Subcutaneous abdominal adipose tissue (tissue), 5 donors: Measurements from ENCODE around the gene NDUFAF5.

ENCODE experiments used
- H3K27ac ChIP-seq: one replicate; pipeline ENCODE4 v1.7.0; 2013; ENCODE audit warnings: low read depth, mild to moderate bottlenecking, inconsistent platforms, low read length, moderate library complexity
- H3K27me3 ChIP-seq, 5 donors: one replicate each; pipeline ENCODE4 v1.7.0; 2013; ENCODE audit warnings: low read length in 5 of 5, inconsistent platforms in 1 of 5; ENCODE audit not compliant: control insufficient read depth in 5 of 5, insufficient read depth in 4 of 5
- H3K36me3 ChIP-seq, 5 donors: one replicate each; pipeline ENCODE4 v1.7.0; 2013; ENCODE audit warnings: low read length in 5 of 5; ENCODE audit not compliant: control insufficient read depth in 5 of 5, insufficient read depth in 5 of 5
- H3K4me1 ChIP-seq, 5 donors: one replicate each; pipeline ENCODE4 v1.7.0; 2013; ENCODE audit warnings: low read length in 5 of 5, mild to moderate bottlenecking in 3 of 5, moderate library complexity in 1 of 5; ENCODE audit not compliant: control insufficient read depth in 5 of 5, insufficient read depth in 5 of 5
- H3K4me3 ChIP-seq, 5 donors: one replicate each; pipeline ENCODE4 v1.7.0; 2013; ENCODE audit warnings: low read length in 5 of 5, low read depth in 1 of 5
- H3K9ac ChIP-seq, 5 donors: one replicate each; pipeline ENCODE4 v1.7.0; 2013; ENCODE audit warnings: low read length in 5 of 5, mild to moderate bottlenecking in 4 of 5, moderate library complexity in 3 of 5
- H3K9me3 ChIP-seq, 5 donors: one replicate each; pipeline ENCODE4 v1.7.0; 2013; ENCODE audit warnings: low read length in 5 of 5; ENCODE audit not compliant: control insufficient read depth in 5 of 5
- donor health status: healthy.
- donor health status: healthy.
- donor health status: healthy.
- donor health status: healthy.
- donor health status: healthy.

The NDUFAF5 gene

GRCh38 chr20:13793001-13793400 lies 8.2 kb downstream of the NDUFAF5 start:
- H3K27ac ChIP-seq = no peak overlapping the region
- H3K36me3 ChIP-seq = peaks cover 45 to 74% (median 60%) of the 10 kb centered on the region in 5 donors

GRCh38 chr20:13794667-13795066 lies 9.8 kb downstream of the NDUFAF5 start:
- Histone ChIP-seq H3K36me3 (peaks cover 51 to 79% (median 64%) of the 10 kb centered on the region in 5 donors), H3K27ac (no peak overlapping the region), H3K9me3 (no peaks in the 10 kb centered on the region), H3K9ac (no peak overlapping the region), H3K27me3 (no peaks in the 10 kb centered on the region), H3K4me3 (no peak overlapping the region), H3K4me1 (peaks cover 0 to 22% (median 12%) of the 10 kb centered on the region in 5 donors)

More at GRCh38 chr20:13793001-13793400, 8.2 kb downstream of the NDUFAF5 start:
- no peak overlapping the region for H3K9ac ChIP-seq
- H3K27me3 ChIP-seq = no peaks in the 10 kb centered on the region
- no peaks in the 10 kb centered on the region for H3K9me3 ChIP-seq
- H3K4me3 ChIP-seq = no peak overlapping the region
- peaks cover 0 to 13% (median 12%) of the 10 kb centered on the region in 5 donors for H3K4me1 ChIP-seq

GRCh38 chr20:13799040-13799439 lies 14.2 kb downstream of the NDUFAF5 start:
- H3K9ac ChIP-seq = no peak overlapping the region
- no peaks in the 10 kb centered on the region for H3K9me3 ChIP-seq
- no peak overlapping the region for H3K4me3 ChIP-seq
- peaks cover 42 to 76% (median 58%) of the 10 kb centered on the region in 5 donors for H3K36me3 ChIP-seq
- peaks cover 0 to 27% (median 8%) of the 10 kb centered on the region in 5 donors for H3K4me1 ChIP-seq
- no peaks in the 10 kb centered on the region for H3K27me3 ChIP-seq
- H3K27ac ChIP-seq = peak overlapping the region; percentile 19

- Histone ChIP-seq H3K27ac (peak overlapping the region; percentile 35), H3K4me1 (peaks cover 0 to 27% (median 8%) of the 10 kb centered on the region in 5 donors), H3K9ac (no peak overlapping the region), H3K27me3 (no peaks in the 10 kb centered on the region), H3K9me3 (no peaks in the 10 kb centered on the region), H3K36me3 (peaks cover 45 to 75% (median 56%) of the 10 kb centered on the region in 5 donors), H3K4me3 (no peak overlapping the region)
Observed at GRCh38 chr20:13799974-13800373, 15.1 kb downstream of the NDUFAF5 start.

- H3K4me1 ChIP-seq = peaks cover 0 to 27% (median 8%) of the 10 kb centered on the region in 5 donors
- no peaks in the 10 kb centered on the region for H3K9me3 ChIP-seq
- H3K4me3 ChIP-seq = no peak overlapping the region
- peak overlapping the region; percentile 35 for H3K27ac ChIP-seq
- H3K36me3 ChIP-seq = peaks cover 38 to 69% (median 49%) of the 10 kb centered on the region in 5 donors
- H3K9ac ChIP-seq = peak overlapping the region in 1 of 5 donors; percentile 12
- no peaks in the 10 kb centered on the region for H3K27me3 ChIP-seq
Observed at GRCh38 chr20:13800728-13801134, 15.9 kb downstream of the NDUFAF5 start.

- Histone ChIP-seq H3K4me3 (no peak overlapping the region), H3K9me3 (no peaks in the 10 kb centered on the region)
Observed at GRCh38 chr20:13809373-13809772, 24.5 kb downstream of the NDUFAF5 start.

GRCh38 chr20:13809855-13810254 lies 25.0 kb downstream of the NDUFAF5 start:
- Histone ChIP-seq H3K27me3 (no peaks in the 10 kb centered on the region), H3K27ac (no peak overlapping the region), H3K9ac (no peak overlapping the region), H3K4me1 (peaks cover 0 to 28% (median 8%) of the 10 kb centered on the region in 5 donors), H3K4me3 (no peak overlapping the region), H3K36me3 (peaks cover 43 to 84% (median 59%) of the 10 kb centered on the region in 5 donors), H3K9me3 (no peaks in the 10 kb centered on the region)

More at GRCh38 chr20:13809373-13809772, 24.5 kb downstream of the NDUFAF5 start:
- H3K4me1 ChIP-seq = peaks cover 0 to 23% (median 8%) of the 10 kb centered on the region in 5 donors
- peaks cover 46 to 84% (median 59%) of the 10 kb centered on the region in 5 donors for H3K36me3 ChIP-seq
- H3K27ac ChIP-seq = no peak overlapping the region
- no peaks in the 10 kb centered on the region for H3K27me3 ChIP-seq
- H3K9ac ChIP-seq = no peak overlapping the region

GRCh38 chr20:13810446-13810845 lies 25.6 kb downstream of the NDUFAF5 start:
- Histone ChIP-seq H3K27me3 (no peaks in the 10 kb centered on the region), H3K9ac (no peak overlapping the region), H3K36me3 (peaks cover 47 to 87% (median 64%) of the 10 kb centered on the region in 5 donors), H3K9me3 (no peaks in the 10 kb centered on the region), H3K4me1 (peaks cover 0 to 32% (median 8%) of the 10 kb centered on the region in 5 donors), H3K4me3 (no peak overlapping the region), H3K27ac (no peak overlapping the region)

- Histone ChIP-seq H3K4me1 (peaks cover 0 to 32% (median 8%) of the 10 kb centered on the region in 5 donors), H3K9ac (peak overlapping the region in 1 of 5 donors; percentile 33), H3K4me3 (no peak overlapping the region), H3K27me3 (no peaks in the 10 kb centered on the region), H3K9me3 (no peaks in the 10 kb centered on the region), H3K27ac (no peak overlapping the region), H3K36me3 (peaks cover 56 to 90% (median 84%) of the 10 kb centered on the region in 5 donors)
Observed at GRCh38 chr20:13813910-13814309, 29.1 kb downstream of the NDUFAF5 start.

GRCh38 chr20:13814672-13815071 lies 29.8 kb downstream of the NDUFAF5 start:
- H3K27ac ChIP-seq = no peak overlapping the region
- H3K27me3 ChIP-seq = no peaks in the 10 kb centered on the region
- H3K9me3 ChIP-seq = no peaks in the 10 kb centered on the region
- no peak overlapping the region for H3K9ac ChIP-seq
- H3K36me3 ChIP-seq = peaks cover 48 to 82% (median 76%) of the 10 kb centered on the region in 5 donors
- peaks cover 0 to 32% (median 8%) of the 10 kb centered on the region in 5 donors for H3K4me1 ChIP-seq
- H3K4me3 ChIP-seq = no peak overlapping the region
